G401 (cell line): ENCODE measurements around the gene PLK2. TPM values are rescaled to one million over a fixed set of nuclear protein-coding genes. Genes with fewer than 3 reads are reported as not detected.

ENCODE experiments used
- DNase-seq: peaks from one replicate; pipeline ENCODE4 v3.0.0-alpha.2; 2015; ENCODE audit warnings: low spot score
- in situ Hi-C: cut with HindIII; loops from 2 replicates; pipeline ENCODE4 v1.10.0; 2016; ENCODE audit warnings: low sequenced_read_pairs, mixed read lengths
- total RNA-seq: library from RNA; depleted of rRNA; stranded (reverse); fragments of >200 nt; shearing (Covaris generic); gene quantifications from 2 replicates; pipeline ENCODE4 v1.2.3, GENCODE V29; 2014; rRNA removed

PLK2 gene
- total RNA-seq, 1 experiment from 2014 or later = 0.51 TPM

- no peak for DNase-seq
- in situ Hi-C loops = no loop called here
These were observed 55.2 kb downstream of the PLK2 start for GRCh38 chr5:58404734-58405133.

Other genes with a start within 250 kb of the PLK2 start
- gene GAPT, start 31.3 kb upstream of the PLK2 start, total RNA-seq = not detected in 2 replicates
- gene RAB3C, start 123.0 kb upstream of the PLK2 start, total RNA-seq = not detected in 2 replicates